ENCODE data around the gene KLF2.

Gene KLF2

GRCh38 chr19:16361926-16362325, 37.3 kb downstream of the KLF2 start:
- H3K9ac ChIP-seq (ENCODE audit: low read length) = no peak overlapping the region
- H3K4me1 ChIP-seq (ENCODE audit: control insufficient read depth, insufficient read depth, low read length) = peaks cover 35% of the 10 kb centered on the region
- H3K4me3 ChIP-seq (ENCODE audit: low read length) = no peak overlapping the region
- no peaks in the 10 kb centered on the region for H3K27me3 ChIP-seq (ENCODE audit: control insufficient read depth, insufficient read depth, low read length)
- no peaks in the 10 kb centered on the region for H3K36me3 ChIP-seq (ENCODE audit: control insufficient read depth, insufficient read depth, low read length)
- no peaks in the 10 kb centered on the region for H3K9me3 ChIP-seq (ENCODE audit: control insufficient read depth, low read length)

GRCh38 chr19:16363133-16363851, 38.7 kb downstream of the KLF2 start:
- H3K36me3 ChIP-seq (ENCODE audit: control insufficient read depth, insufficient read depth, low read length) = no peaks in the 10 kb centered on the region
- H3K4me1 ChIP-seq (ENCODE audit: control insufficient read depth, insufficient read depth, low read length) = peaks cover 35% of the 10 kb centered on the region
- no peak overlapping the region for H3K4me3 ChIP-seq (ENCODE audit: low read length)
- peak overlapping the region; percentile 40 for H3K9ac ChIP-seq (ENCODE audit: low read length)
- no peaks in the 10 kb centered on the region for H3K9me3 ChIP-seq (ENCODE audit: control insufficient read depth, low read length)
- no peaks in the 10 kb centered on the region for H3K27me3 ChIP-seq (ENCODE audit: control insufficient read depth, insufficient read depth, low read length)

DNA sequence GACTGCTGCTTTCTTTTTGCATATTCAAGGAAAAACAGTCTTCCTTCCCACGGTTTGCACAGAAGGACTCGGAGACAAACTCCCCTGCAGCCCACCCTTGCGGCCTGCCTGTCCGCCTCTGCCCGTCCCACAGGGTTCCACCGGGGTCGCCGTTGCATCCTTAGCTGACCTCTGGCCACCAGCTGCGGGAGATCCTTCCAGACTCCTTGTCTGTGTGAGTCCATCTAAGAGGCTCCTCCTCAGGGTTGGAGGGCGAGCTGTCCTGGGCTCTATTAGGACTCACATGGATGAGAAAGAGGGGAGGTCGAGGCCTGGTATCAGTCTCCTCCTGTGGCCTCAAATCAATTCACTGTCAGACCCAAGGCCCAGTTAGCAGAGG, 39.2 kb downstream of the KLF2 start:
- no peaks in the 10 kb centered on the region for H3K36me3 ChIP-seq (ENCODE audit: control insufficient read depth, insufficient read depth, low read length)
- peaks cover 38% of the 10 kb centered on the region for H3K4me1 ChIP-seq (ENCODE audit: control insufficient read depth, insufficient read depth, low read length)
- H3K4me3 ChIP-seq (ENCODE audit: low read length) = no peak overlapping the region
- H3K9me3 ChIP-seq (ENCODE audit: control insufficient read depth, low read length) = no peaks in the 10 kb centered on the region
- no peak overlapping the region for H3K9ac ChIP-seq (ENCODE audit: low read length)
- no peaks in the 10 kb centered on the region for H3K27me3 ChIP-seq (ENCODE audit: control insufficient read depth, insufficient read depth, low read length)

DNA sequence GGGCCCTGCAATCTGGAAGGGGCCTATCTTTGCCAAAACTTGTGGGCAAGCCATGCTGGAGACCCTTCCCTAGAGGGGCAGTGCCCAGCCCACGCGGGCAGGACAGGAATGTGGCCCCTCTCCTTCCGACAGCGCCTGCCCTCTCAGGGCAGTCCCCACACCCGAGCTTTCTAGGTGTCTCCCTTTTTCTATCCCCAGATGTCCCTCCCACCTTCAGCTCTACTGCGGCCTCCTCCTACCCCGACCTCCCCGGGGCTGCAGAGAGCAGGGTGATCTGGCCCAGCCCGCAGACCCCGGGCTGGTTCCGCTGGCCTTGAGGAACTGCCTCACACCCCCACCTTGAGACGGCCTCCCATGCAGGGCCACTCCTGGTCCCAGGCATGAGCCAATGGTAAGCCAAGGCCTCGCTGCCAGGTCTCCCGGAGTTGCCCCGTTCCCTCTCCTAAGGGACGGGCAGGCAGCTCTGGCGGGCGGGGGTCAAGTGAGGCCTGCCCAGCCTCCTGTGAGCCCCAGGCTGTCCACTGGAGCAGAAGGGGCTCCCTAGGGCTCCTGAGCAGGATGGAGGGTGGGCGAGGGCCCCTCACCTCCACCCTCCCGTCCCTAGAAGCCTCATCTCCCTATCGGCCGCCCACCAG, 39.7 kb downstream of the KLF2 start:
- H3K9ac ChIP-seq (ENCODE audit: low read length) = no peak overlapping the region
- H3K27me3 ChIP-seq (ENCODE audit: control insufficient read depth, insufficient read depth, low read length) = no peaks in the 10 kb centered on the region
- H3K4me1 ChIP-seq (ENCODE audit: control insufficient read depth, insufficient read depth, low read length) = peaks cover 43% of the 10 kb centered on the region
- no peak overlapping the region for H3K4me3 ChIP-seq (ENCODE audit: low read length)
- H3K9me3 ChIP-seq (ENCODE audit: control insufficient read depth, low read length) = no peaks in the 10 kb centered on the region
- H3K36me3 ChIP-seq (ENCODE audit: control insufficient read depth, insufficient read depth, low read length) = no peaks in the 10 kb centered on the region

DNA sequence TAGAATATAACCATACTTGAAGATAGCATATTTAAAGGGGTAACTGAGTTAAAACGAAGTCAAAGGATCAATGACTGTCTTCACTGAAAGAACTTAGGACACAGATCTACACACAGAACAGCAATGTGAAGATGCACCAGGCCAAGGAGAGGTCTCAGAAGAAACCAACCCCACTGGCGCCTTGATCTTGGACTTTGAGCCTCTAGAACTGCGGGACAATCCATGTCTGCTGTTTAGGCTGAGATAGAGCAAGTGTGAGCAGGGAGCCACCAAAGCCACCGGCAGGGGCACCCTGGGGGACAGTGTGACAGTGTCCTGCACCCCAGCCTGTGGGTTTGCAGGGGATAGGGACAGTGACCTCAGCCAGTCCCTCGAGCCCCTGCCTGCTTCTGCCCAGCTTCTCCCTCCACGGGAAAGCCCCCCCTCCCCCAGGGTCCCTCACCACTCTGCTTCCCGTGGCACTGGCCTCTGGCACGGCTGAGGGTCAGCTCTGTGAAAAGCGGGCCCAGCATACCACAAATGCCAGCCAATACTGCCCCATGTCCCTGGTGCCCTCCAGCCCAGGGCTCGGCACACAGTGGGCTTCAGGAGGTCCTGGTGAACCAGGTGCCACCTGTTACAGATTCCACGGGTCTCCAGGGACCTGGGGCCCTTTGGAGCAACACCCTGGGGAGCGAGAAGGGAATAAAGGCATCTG, 40.8 kb downstream of the KLF2 start:
- no peaks in the 10 kb centered on the region for H3K27me3 ChIP-seq (ENCODE audit: control insufficient read depth, insufficient read depth, low read length)
- peak overlapping the region; percentile 7 for H3K9ac ChIP-seq (ENCODE audit: low read length)
- H3K9me3 ChIP-seq (ENCODE audit: control insufficient read depth, low read length) = no peaks in the 10 kb centered on the region
- H3K4me3 ChIP-seq (ENCODE audit: low read length) = no peak overlapping the region
- peaks cover 54% of the 10 kb centered on the region for H3K4me1 ChIP-seq (ENCODE audit: control insufficient read depth, insufficient read depth, low read length)
- H3K36me3 ChIP-seq (ENCODE audit: control insufficient read depth, insufficient read depth, low read length) = no peaks in the 10 kb centered on the region

DNA sequence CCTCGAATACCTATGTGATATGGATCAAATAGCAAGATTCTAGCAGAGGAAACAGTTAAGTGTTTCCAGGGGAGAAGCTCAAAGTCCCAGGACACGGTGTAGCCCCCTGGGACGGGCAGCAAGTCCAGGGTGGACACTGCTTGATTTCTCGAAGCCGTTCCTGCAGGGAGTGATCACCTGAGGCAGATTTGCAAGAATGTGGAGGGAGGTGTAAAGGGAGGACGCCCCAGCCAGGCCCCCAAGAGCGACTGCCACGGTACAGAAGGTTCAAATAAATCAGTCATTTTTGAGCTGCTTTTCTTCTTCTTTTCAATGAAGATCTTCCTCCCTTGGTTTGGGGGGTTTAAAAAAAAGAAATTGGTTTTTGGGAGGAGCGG, 41.4 kb downstream of the KLF2 start:
- Histone ChIP-seq H3K36me3 (ENCODE audit: control insufficient read depth, insufficient read depth, low read length) (no peaks in the 10 kb centered on the region), H3K4me3 (ENCODE audit: low read length) (no peak overlapping the region), H3K9me3 (ENCODE audit: control insufficient read depth, low read length) (no peaks in the 10 kb centered on the region), H3K9ac (ENCODE audit: low read length) (peak overlapping the region; percentile 7), H3K4me1 (ENCODE audit: control insufficient read depth, insufficient read depth, low read length) (peaks cover 60% of the 10 kb centered on the region), H3K27me3 (ENCODE audit: control insufficient read depth, insufficient read depth, low read length) (no peaks in the 10 kb centered on the region)

- Histone ChIP-seq H3K4me1 (ENCODE audit: control insufficient read depth, insufficient read depth, low read length) (peaks cover 66% of the 10 kb centered on the region), H3K9me3 (ENCODE audit: control insufficient read depth, low read length) (no peaks in the 10 kb centered on the region), H3K27me3 (ENCODE audit: control insufficient read depth, insufficient read depth, low read length) (no peaks in the 10 kb centered on the region), H3K36me3 (ENCODE audit: control insufficient read depth, insufficient read depth, low read length) (no peaks in the 10 kb centered on the region), H3K9ac (ENCODE audit: low read length) (no peak overlapping the region), H3K4me3 (ENCODE audit: low read length) (no peak overlapping the region)
These were observed 42.0 kb downstream of the KLF2 start for GRCh38 chr19:16366433-16367260.

GRCh38 chr19:16367261-16367683, 42.6 kb downstream of the KLF2 start:
- Histone ChIP-seq H3K9ac (ENCODE audit: low read length) (no peak overlapping the region), H3K9me3 (ENCODE audit: control insufficient read depth, low read length) (no peaks in the 10 kb centered on the region), H3K36me3 (ENCODE audit: control insufficient read depth, insufficient read depth, low read length) (no peaks in the 10 kb centered on the region), H3K4me3 (ENCODE audit: low read length) (no peak overlapping the region), H3K27me3 (ENCODE audit: control insufficient read depth, insufficient read depth, low read length) (no peaks in the 10 kb centered on the region), H3K4me1 (ENCODE audit: control insufficient read depth, insufficient read depth, low read length) (peaks cover 72% of the 10 kb centered on the region)

GRCh38 chr19:16368385-16369305, 44.0 kb downstream of the KLF2 start:
- Histone ChIP-seq H3K4me1 (ENCODE audit: control insufficient read depth, insufficient read depth, low read length) (peaks cover 73% of the 10 kb centered on the region), H3K4me3 (ENCODE audit: low read length) (no peak overlapping the region), H3K9ac (ENCODE audit: low read length) (peak overlapping the region; percentile 35)

GRCh38 chr19:16369306-16369663, 44.7 kb downstream of the KLF2 start:
- Histone ChIP-seq H3K36me3 (ENCODE audit: control insufficient read depth, insufficient read depth, low read length) (no peaks in the 10 kb centered on the region), H3K4me3 (ENCODE audit: low read length) (no peak overlapping the region), H3K9ac (ENCODE audit: low read length) (no peak overlapping the region), H3K9me3 (ENCODE audit: control insufficient read depth, low read length) (no peaks in the 10 kb centered on the region), H3K27me3 (ENCODE audit: control insufficient read depth, insufficient read depth, low read length) (no peaks in the 10 kb centered on the region), H3K4me1 (ENCODE audit: control insufficient read depth, insufficient read depth, low read length) (peaks cover 73% of the 10 kb centered on the region)

More at GRCh38 chr19:16368385-16369305, 44.0 kb downstream of the KLF2 start:
- Histone ChIP-seq H3K27me3 (ENCODE audit: control insufficient read depth, insufficient read depth, low read length) (no peaks in the 10 kb centered on the region), H3K36me3 (ENCODE audit: control insufficient read depth, insufficient read depth, low read length) (no peaks in the 10 kb centered on the region), H3K9me3 (ENCODE audit: control insufficient read depth, low read length) (no peaks in the 10 kb centered on the region)

Measured in mucosa of stomach (tissue), 1 donor.